GM19452 (cell line): ENCODE measurements around the gene GRK5.
A peak's percentile ranks its signal among the peaks of the same experiment; 100 is the strongest.
"Not testable (repeated sequence)": the region's sequence is repeated elsewhere in the genome, so short reads cannot be mapped to it uniquely, and the experiment has no call there.

Experiments
- ATAC-seq: cut with Tn5 transposase; IDR thresholded peaks from one replicate; pipeline ENCODE4 v1.9.1; 2021; ENCODE audit not compliant: unreplicated experiment

Gene GRK5

DNA sequence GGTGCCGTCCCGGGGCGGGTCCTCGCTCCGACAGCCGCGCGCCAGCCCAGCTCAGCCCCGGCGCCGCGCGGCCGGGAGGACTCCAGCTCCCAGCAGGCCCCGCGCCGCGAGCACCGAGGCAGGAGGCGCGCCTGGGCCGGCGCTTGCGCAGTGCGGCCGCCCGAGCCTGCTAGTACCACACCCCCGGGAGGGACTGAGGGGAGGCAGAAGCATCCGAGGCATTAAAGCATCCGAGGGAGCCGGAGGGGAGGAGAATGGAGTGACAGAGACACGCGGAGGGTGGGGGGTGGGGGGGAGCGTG lies at the start of gene GRK5:
GRK5 (plus strand) TSS at position 206 of the 301 bp plus-strand sequence. CDS start 347 bp downstream, outside the sequence.
- peak; percentile 77 for ATAC-seq

- no peak for ATAC-seq
These were observed 48.0 kb upstream of the GRK5 start for GRCh38 chr10:119159332-119159731.

GRCh38 chr10:119161680-119162451 lies 45.5 kb upstream of the GRK5 start:
- ATAC-seq: no peak

GRCh38 chr10:119162452-119163092 lies 44.8 kb upstream of the GRK5 start:
- ATAC-seq: no peak

DNA sequence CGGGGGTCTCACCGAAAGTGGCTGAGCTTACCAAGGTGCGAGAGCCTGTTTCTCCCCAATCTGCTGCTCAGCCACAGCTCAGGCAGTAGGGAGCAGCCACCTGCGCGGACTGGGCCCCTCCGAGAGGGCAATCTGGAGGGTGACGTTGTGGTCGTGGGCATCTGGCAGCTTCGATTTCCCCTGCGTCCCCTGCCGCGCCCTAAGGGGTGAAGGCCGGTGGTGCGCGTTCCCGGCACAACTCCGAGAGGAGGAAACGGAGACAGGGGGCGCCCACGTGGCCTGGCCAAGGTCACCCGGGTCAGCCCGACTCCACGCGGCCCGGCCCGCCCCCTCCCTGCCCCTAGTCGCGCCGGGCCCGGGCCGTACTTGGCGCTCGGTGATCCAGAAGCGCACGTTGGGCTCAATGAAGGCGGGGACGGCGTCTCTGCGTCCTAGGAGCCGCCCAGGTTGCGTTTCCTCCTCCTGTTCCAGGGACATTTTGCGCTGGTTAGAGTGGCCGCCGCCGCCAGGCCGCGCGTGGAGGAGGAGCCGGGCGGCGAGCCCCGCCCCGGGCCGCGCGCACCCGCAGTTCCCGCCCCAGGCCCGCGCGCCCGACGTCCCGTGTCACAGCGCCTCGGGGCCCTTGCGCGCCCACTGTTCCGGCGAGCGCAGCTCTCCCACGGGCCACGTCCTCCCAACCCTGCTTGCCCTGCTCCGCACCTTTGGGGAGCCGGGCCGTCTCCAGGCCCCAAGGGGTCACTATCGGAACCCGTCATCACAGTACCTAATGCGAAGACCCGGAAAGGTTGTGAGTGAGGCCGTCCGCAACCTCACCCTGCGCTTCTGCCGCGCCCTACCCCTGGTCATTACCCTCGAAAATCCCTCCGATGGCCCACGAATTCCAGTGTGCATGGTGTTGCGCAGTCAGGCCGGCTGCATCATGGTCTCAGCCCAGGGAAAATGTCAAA lies 41.9 kb upstream of the GRK5 start, which contains the start of gene SFXN4:
SFXN4 (minus strand) TSS at position 544 of the 947 bp plus-strand sequence; CDS start at position 477, 67 bp downstream.
- peak; percentile 93 for ATAC-seq

DNA sequence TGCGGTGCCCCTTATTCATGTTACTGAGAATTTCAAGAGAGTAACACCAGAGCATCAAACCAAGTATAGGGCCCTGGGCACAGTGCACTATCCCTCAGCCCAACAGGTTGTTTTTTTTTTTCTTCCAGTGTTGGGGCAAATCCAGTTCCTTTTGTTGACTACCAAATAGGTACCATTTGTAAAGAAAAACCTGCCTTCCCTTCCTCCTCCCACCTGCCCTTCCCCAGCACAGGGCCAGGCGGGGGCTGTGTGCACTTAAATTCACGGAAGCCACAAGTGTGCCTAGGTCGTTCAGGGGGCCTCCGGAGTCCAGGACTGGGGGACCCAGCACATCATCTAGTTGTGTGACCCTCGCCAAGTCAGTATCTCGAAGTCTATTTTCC lies 41.3 kb upstream of the GRK5 start:
- no peak for ATAC-seq

DNA sequence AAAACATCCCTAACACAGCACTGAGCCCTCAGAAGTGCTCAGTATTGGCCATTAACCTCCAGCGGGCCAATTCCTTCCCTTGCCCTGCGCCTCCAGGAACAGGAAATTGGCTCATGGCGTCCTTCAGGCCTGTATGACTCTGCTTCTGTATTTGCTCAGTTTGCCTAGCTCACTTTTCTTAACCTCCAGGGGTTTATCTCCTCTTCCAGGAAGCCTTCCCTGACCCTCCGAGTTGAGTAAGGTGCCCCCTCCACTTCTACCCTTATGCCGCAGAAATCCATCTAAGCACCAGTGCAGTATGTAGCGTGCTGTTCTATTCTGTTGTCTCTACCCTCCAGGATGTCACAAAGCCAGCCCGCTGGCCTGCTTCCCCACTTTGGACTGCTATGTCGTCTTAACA lies 40.8 kb upstream of the GRK5 start:
- no peak for ATAC-seq

DNA sequence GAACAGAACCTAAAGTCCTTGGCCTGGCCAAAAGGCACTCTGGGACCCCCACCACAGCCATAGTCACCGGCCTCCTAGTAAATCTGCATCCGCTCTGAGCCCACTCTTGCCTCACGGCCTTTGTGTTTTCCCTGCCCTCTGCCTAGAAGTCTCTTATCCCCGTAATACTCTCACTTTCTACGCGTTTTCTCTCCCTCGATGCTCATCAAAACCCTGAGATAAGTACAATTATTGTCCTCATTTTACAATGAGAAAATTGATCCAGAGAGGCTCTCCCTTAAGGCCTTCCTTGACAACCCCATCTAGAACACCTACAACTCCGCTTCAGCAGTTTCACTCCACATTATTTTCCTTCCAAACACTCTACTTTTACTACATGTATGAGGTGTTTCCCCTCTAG lies 40.3 kb upstream of the GRK5 start:
- no peak for ATAC-seq

DNA sequence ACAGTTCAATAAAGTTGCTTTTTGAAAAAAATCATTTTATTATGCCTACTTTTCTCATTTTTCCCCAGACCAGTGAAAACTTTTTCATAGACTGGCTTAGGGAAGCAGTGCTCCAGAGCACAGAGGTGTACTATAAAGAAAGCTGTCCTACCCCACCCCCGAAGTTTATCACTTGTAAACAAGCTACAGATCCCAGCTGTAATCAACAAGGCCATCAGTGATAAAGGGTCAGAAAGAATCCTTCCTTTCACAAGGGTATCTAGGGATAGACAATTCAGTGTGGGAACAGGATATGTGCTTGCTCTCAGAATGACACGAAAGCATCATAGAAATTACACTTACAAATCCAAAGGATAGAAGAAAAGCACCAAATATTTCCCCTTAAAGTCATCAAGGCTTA lies 33.3 kb upstream of the GRK5 start:
- no peak for ATAC-seq

DNA sequence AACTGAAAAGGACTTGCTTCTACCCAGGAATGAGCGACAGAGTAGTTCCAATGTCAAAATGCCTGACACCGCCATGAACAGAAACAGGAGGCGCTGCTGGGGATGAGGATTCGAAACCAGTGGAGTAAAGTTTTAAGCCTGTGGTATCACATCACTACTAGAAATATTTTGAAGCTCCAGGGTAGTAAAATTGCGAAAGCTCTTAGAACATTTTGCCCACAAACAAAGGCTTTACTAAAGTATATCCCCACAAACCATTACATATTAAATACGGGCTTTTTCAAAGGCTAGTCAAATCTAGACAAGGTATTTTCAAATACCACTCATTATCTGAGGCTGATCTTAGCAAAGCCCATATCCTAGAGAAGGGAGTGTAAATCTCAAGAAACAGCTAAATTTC lies 31.2 kb upstream of the GRK5 start:
- ATAC-seq: no peak

GRCh38 chr10:119177708-119178371 lies 29.5 kb upstream of the GRK5 start:
- ATAC-seq: peak; percentile 23

- ATAC-seq: peak; percentile 93
These were observed 28.8 kb upstream of the GRK5 start, which contains the start of gene PRDX3 for GRCh38 chr10:119178372-119179119. PRDX3 (minus strand) TSS chr10:119178812; CDS start chr10:119178790, 22 bp downstream.

DNA sequence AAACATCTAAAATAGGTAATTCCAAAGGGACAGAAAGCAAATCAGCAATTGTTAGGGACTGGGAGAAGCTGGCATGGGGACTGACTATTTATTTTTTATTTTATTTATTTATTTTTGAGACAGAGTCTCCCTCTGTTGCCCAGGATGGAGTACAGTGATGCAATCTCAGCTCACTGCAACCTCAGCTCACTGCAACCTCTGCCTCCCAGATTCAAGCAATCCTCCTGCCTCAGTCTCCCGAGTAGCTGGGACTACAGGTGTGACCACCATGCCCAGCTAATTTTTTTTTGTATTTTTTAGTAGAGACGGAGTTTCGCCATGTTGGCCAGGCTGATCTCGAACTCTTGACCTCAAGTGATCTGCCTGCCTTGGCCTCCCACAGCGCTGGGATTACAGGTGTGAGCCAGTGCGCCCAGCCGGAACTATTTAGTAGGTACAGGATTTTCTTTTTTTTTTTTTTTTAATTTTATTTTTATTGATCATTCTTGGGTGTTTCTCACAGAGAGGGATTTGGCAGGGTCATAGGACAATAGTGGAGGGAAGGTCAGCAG lies 26.4 kb upstream of the GRK5 start:
- ATAC-seq: not testable (repeated sequence)

DNA sequence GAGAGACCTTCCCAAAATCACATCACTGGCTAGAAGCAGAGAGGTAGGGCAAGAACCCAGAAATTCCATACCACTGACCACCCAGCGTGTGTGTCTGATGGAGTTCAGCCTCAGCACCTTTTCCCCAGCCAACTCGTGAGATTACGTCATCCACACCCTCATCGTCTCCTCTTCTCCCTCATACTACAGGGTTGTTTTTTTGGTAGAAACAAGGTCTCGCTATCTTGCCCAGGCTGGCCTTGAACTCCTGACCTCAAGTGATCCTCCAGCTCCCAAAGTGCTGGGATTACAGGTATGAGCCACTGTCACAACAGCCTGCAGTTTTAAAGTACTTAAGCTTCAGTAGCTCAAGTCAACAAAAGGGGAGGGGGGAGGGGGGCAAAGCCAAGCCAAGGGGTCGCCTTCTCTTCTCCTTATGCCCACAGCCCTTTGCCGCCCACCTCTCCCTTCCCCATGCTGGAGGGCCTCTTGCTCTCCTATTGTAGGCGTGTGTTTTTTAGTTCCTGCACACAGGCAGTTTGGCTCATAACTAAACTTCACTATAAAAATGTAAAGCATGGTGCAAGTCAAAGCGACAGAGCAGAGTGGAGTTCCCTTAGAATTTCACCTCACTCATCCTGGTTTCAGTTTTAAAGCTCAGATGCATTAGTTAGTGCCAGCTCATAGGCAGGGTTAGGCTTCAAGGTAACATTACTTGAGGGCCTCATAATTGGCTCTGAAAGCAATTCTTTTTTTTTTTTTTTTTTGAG lies 23.5 kb upstream of the GRK5 start:
- no peak for ATAC-seq

GRCh38 chr10:119189811-119190282 lies 17.5 kb upstream of the GRK5 start:
- no peak for ATAC-seq

GRCh38 chr10:119190353-119190752 lies 17.0 kb upstream of the GRK5 start:
- ATAC-seq: no peak

DNA sequence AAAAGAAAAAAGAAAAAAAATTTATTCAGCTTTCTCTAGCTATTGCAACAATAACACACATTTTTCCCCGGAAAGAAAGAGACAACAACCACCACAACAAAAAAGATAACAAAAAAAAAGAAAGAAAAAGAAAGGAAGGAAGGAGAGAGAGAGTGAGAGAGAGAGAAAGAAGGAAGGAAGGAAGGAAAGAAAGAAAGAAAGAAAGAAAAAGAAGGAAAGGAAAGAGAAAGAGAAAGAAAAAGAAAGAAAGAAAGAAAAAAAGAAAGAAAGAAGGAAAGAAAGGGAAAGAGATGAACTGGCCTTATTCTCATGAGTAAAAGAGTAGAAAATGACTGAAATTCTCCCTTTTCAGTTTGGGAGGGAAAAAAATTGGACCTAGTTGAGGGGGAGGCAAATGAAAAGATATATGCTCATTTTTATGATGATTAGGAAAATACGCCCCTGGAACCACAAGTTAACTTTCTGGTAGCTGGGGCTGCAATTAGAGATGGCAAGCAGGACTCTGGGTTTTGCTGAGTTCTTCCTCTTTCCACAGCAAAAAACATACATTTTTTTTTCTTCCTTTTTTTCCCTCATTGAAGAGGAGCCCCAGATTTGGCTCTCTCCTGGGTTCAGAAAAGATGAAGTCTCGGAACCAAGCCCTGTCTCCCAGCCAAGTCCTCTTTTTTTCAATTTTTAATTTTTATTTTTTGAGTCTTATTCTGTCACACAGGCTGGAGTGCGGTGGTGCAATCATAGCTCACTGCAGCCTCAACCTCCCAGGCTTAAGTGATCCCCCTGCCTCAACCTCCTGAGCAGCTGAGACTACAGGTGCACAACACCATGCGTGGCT lies 16.2 kb upstream of the GRK5 start:
- no peak for ATAC-seq

GRCh38 chr10:119191881-119192280 lies 15.5 kb upstream of the GRK5 start:
- ATAC-seq: no peak
